HG03103 (cell line): ENCODE measurements around the gene FADS2.

Source experiments
- ATAC-seq: cut with Tn5 transposase; IDR thresholded peaks from one replicate; pipeline ENCODE4 v1.9.1; 2021; ENCODE audit warnings: low read depth; ENCODE audit not compliant: unreplicated experiment

Gene FADS2

GRCh38 chr11:61795459-61795858 lies 32.6 kb upstream of the FADS2 start:
- ATAC-seq, result no peak

- no peak for ATAC-seq
Measured at GRCh38 chr11:61795876-61796526, 32.1 kb upstream of the FADS2 start.

DNA sequence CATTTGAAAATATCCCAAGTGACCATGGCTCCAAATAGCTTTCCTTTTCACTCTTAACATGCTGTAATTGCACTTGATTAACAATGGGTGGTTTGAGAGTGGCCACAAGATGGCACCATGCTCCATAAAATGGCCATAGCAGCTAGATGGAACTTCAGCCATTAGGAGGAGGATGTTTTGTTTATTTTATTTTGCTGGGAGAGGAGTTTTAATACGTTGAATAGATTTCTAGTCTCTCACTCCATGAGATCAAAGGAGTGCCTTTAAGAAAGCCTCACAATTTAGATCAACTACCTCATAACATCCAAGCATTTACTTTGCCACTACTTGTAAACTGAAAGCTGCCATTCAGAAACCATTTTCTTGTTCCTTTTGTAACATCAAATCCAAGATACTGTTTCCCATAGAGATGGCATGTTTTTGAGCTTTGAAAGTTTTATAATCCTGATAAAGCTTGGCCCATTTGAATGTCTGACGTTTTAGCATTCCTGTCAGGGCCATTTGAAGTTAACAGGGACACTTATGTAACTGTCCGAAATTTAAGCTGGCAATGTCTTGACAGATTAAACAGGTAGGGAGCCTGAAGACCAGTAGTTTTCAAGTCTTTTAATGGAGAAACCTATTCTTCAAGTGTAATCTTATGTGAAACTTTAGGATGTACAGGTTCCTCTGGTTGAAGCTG lies 30.7 kb upstream of the FADS2 start:
- ATAC-seq, result no peak

GRCh38 chr11:61799665-61800284 lies 28.3 kb upstream of the FADS2 start:
- no peak for ATAC-seq

- no peak for ATAC-seq
Measured at GRCh38 chr11:61800331-61801281, 27.5 kb upstream of the FADS2 start.

DNA sequence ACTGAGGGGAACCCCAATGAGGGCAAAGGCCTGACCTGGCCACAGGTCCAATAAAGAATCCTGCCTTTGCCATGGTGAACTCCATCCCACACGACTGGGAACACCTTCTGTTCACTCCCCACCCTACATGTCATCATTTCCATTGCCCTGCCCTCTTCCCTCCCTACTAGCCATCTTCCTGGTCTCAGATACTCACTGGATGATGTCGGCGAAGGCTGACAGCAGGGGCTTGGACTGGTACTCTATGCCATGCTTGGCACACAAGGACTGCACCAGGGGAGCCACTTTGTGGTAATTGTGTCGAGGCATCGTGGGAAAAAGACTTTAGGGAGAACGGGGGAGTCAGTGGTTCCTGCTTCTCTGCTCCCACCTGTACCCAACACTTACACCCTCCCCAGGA lies 25.5 kb upstream of the FADS2 start:
- ATAC-seq, result no peak

GRCh38 chr11:61803889-61804647 lies 24.0 kb upstream of the FADS2 start:
- ATAC-seq, result no peak

- no peak for ATAC-seq
Measured at GRCh38 chr11:61805146-61805545, 23.0 kb upstream of the FADS2 start.

DNA sequence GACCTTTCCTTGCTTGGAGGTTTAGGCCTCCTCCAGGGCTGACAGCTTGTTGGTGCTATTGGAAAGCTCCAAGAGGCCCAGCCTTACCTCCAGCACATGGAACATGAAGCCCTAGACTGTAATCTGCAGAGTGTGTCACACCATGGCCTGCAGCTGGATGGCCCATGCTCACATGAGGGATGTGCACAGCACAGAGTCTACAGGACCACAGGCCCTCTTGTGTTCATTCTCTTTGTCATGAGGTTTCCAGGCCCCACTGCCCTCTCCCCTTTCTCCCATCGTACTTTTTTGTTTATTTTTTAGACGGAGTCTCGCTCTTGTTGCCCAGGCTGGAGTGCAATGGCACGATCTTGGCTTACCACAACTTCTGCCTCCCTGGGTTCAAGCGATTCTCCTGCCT lies 21.3 kb upstream of the FADS2 start:
- ATAC-seq, result no peak

DNA sequence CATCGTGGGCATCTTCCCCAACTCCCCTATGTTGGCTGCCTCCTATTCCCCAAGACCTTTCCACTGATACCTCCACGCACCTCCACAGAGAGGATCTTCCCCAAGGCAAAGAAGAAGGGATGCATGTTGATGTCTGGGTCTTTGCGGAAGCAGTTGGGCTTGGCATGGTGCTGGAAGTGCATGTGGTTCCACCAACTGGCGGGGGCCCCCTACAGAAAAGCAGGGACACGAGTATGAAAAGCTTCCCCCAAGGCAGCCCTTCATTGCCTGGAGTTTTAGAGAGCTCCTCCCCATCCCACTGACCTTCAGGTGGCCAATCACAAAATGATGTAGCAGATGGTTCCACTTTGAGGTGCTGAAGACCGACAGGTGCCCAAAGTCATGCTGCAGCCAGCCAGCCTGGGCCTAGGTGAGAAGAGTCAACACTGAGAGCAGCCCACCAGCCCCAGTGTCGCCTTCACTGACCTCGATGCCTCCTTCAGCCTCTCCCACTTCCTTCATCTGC lies 17.4 kb upstream of the FADS2 start:
- ATAC-seq, result no peak

DNA sequence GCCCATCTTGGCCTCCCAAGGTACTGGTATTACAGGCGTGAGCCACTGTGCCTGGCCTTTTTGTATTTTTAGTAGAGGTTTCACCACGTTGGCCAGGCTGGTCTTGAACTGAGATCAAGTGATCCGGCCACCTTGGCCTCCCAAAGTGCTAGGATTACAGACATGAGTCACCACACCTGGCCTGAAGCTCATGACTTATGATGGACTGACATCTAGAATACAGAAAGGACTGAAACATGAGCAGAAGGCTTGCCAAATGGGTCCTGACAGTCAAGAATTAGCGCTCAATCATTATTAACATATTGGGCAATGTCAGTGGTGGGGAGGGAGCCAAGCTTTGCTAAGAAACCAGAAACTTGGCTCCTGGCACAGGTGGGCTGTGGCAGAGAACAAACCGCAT lies 16.3 kb upstream of the FADS2 start:
- no peak for ATAC-seq

DNA sequence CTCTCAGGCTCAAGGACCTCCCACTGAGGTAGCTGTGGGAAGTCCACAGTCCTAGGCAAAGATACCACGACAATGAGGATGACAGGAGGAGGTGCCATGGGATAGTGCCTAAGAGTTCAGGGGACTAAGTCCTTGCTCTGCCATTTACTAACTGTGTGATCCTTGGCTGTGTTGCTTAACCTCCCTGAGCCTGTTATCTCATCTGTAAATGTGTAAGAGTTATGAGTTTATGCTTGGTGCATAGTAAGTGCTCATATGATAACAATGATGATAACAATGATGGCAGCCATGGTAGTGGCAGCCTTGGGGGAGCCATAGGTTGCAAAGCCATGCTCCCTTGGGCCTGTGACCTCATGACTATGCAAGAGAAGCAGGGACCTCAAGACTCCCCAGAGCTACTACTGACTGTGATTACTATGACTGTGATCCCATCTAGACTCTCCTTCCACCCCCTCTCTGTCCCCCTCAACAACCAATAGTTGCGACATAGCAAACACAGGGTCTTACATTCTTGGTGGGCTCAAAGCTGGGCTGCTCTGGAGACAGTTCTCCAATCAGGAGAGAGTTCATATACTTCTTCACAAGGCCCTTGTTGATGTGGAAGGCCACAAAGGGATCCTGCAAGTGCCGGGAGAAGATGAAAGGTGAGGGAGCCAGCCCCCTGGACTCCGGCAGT lies 15.2 kb upstream of the FADS2 start:
- ATAC-seq, result no peak

DNA sequence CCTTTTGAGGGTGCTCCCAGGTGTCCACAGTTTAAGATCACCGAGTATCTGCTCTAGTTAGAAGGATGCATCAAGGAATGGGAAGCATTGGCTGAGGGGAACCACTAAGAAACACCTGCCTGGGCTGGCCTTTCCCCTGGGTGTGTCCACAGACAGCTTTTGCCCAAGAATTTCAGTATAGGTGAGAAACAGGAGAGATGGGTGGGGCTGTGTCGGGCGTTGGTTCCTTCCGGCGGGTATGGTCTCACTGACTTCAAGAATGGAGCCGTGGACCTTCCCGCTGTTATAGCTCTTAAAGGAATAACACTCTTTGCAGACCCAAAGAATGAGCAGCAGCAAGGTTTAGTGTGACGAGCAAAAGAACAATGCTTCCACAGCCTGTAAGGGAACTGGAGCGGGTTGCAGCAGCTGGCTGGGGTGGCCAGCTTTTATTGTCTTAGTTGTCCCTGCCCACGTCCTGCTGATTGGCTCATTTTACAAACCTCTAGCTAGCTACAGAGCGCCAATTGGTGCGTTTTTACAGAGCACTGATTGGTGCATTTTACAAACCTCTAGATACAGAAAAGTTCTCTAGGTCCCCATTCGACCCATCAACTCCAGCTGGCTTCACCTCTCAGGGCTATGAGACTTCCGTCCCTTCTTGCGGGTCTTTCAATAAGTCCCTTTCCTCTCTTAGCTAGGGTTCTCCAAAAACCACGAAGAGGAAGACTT lies 13.7 kb upstream of the FADS2 start:
- no peak for ATAC-seq

- ATAC-seq, result no peak
Measured at GRCh38 chr11:61814958-61815789, 12.9 kb upstream of the FADS2 start.

- no peak for ATAC-seq
Measured at GRCh38 chr11:61815790-61816735, 12.0 kb upstream of the FADS2 start.

GRCh38 chr11:61816736-61817455 lies 11.2 kb upstream of the FADS2 start, which contains the start of gene FADS1:
Gene FADS1, minus strand, starts transcription at chr11:61817003. Its CDS starts 74 bp downstream, at chr11:61816929.
- no peak for ATAC-seq
